Neural progenitor cell (in vitro differentiated cells): ENCODE data around the gene MAP4K2.

Experiments
- EZH2phosphoT487 ChIP-seq: fragments of 200-600 bp; sonication (generic); IDR thresholded peaks from 2 replicates; pipeline ENCODE4 v1.6.1; 2017; ENCODE audit warnings: antibody characterized with exemption
- TF ChIP-seq, protein P1 (sequence below): fragments of 200-600 bp; sonication (generic); IDR thresholded peaks from 2 replicates; pipeline ENCODE4 v1.5.1; 2017; ENCODE audit warnings: antibody characterized with exemption, mild to moderate bottlenecking

DNA sequence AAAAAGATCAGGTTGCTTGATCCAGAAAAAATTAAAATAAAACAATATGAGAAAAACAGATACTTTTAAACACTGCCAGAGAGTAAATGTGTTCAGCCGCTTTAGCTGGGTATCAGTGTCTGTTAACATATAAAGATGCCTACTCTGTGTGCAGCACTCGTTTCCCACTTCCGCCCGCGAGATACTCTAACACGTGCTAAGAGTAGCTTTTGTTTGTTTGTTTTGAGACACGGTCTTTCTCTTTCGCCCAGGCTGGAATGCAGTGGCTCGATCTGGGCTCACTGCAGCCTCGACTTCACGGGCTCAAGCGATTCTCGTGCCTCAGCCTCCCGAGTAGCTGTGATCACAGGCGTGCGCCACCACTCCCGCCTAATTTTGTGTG lies 7.9 kb upstream of the MAP4K2 start:
- TF ChIP-seq, protein P1, sequence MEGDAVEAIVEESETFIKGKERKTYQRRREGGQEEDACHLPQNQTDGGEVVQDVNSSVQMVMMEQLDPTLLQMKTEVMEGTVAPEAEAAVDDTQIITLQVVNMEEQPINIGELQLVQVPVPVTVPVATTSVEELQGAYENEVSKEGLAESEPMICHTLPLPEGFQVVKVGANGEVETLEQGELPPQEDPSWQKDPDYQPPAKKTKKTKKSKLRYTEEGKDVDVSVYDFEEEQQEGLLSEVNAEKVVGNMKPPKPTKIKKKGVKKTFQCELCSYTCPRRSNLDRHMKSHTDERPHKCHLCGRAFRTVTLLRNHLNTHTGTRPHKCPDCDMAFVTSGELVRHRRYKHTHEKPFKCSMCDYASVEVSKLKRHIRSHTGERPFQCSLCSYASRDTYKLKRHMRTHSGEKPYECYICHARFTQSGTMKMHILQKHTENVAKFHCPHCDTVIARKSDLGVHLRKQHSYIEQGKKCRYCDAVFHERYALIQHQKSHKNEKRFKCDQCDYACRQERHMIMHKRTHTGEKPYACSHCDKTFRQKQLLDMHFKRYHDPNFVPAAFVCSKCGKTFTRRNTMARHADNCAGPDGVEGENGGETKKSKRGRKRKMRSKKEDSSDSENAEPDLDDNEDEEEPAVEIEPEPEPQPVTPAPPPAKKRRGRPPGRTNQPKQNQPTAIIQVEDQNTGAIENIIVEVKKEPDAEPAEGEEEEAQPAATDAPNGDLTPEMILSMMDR = no peak
- no peak for TF ChIP-seq EZH2phosphoT487
